ENCODE measurements around the gene UIMC1. TPM values are rescaled to one million over a fixed set of nuclear protein-coding genes. Genes with fewer than 3 reads are reported as not detected.
A peak's percentile ranks its signal among the peaks of the same experiment; 100 is the strongest.
"Not testable (repeated sequence)": the region's sequence is repeated elsewhere in the genome, so short reads cannot be mapped to it uniquely, and the experiment has no call there.

Gene UIMC1
- total RNA-seq, 2 experiments from 2014 or later = 52.8 to 54.1 TPM

- Mint-ChIP-seq H3K36me3 (peaks cover 2% of the 10 kb centered on the region), H3K27ac (no peak overlapping the region), H3K4me3 (no peak overlapping the region), H3K27me3 (peaks cover 14% of the 10 kb centered on the region), H3K9me3 (peaks cover 1% of the 10 kb centered on the region), H3K4me1 (peaks cover 10% of the 10 kb centered on the region)
- POLR2A ChIA-PET = no interaction called here
- ATAC-seq (ENCODE audit: low read depth) (no peak), DNase-seq (no peak)
Measured at GRCh38 chr5:176878463-176878862, 128.1 kb downstream of the UIMC1 start.

- Mint-ChIP-seq H3K4me3 (no peak overlapping the region), H3K4me1 (peaks cover 10% of the 10 kb centered on the region), H3K27ac (no peak overlapping the region), H3K27me3 (peaks cover 14% of the 10 kb centered on the region), H3K9me3 (peaks cover 4% of the 10 kb centered on the region), H3K36me3 (peaks cover 3% of the 10 kb centered on the region)
- DNase-seq (no peak), ATAC-seq (ENCODE audit: low read depth) (no peak)
- POLR2A ChIA-PET = no interaction called here
Measured at GRCh38 chr5:176877793-176878331, 128.7 kb downstream of the UIMC1 start.

GRCh38 chr5:176876506-176877431 is 129.8 kb downstream of the UIMC1 start:
- peaks cover 10% of the 10 kb centered on the region for H3K4me1 Mint-ChIP-seq
- POLR2A ChIA-PET = no interaction called here
- peaks cover 14% of the 10 kb centered on the region for H3K27me3 Mint-ChIP-seq
- no peak overlapping the region for H3K27ac Mint-ChIP-seq
- peaks cover 4% of the 10 kb centered on the region for H3K9me3 Mint-ChIP-seq
- no peak overlapping the region for H3K4me3 Mint-ChIP-seq
- H3K36me3 Mint-ChIP-seq = peaks cover 3% of the 10 kb centered on the region
- ATAC-seq (ENCODE audit: low read depth) = no peak
- DNase-seq = no peak

GRCh38 chr5:176875783-176876505 is 130.6 kb downstream of the UIMC1 start:
- Mint-ChIP-seq H3K4me3 (no peak overlapping the region), H3K9me3 (peaks cover 4% of the 10 kb centered on the region), H3K4me1 (peaks cover 10% of the 10 kb centered on the region), H3K27me3 (peaks cover 14% of the 10 kb centered on the region), H3K27ac (no peak overlapping the region), H3K36me3 (peaks cover 3% of the 10 kb centered on the region)
- DNase-seq (peak; percentile 44), ATAC-seq (ENCODE audit: low read depth) (peak; percentile 32)
- POLR2A ChIA-PET = no interaction called here

- H3K4me3 Mint-ChIP-seq = no peak overlapping the region
- no peak overlapping the region for H3K27ac Mint-ChIP-seq
- H3K36me3 Mint-ChIP-seq = peaks cover 3% of the 10 kb centered on the region
- peaks cover 14% of the 10 kb centered on the region for H3K27me3 Mint-ChIP-seq
- peaks cover 4% of the 10 kb centered on the region for H3K9me3 Mint-ChIP-seq
- DNase-seq (no peak), ATAC-seq (ENCODE audit: low read depth) (no peak)
- peaks cover 10% of the 10 kb centered on the region for H3K4me1 Mint-ChIP-seq
- POLR2A ChIA-PET = no interaction called here
Measured at GRCh38 chr5:176875014-176875550, 131.5 kb downstream of the UIMC1 start.

GRCh38 chr5:176874198-176874780 is 132.3 kb downstream of the UIMC1 start:
- H3K9me3 Mint-ChIP-seq = peaks cover 4% of the 10 kb centered on the region
- peaks cover 10% of the 10 kb centered on the region for H3K4me1 Mint-ChIP-seq
- H3K36me3 Mint-ChIP-seq = peaks cover 3% of the 10 kb centered on the region
- peaks cover 14% of the 10 kb centered on the region for H3K27me3 Mint-ChIP-seq
- POLR2A ChIA-PET = no interaction called here
- no peak overlapping the region for H3K4me3 Mint-ChIP-seq
- DNase-seq (no peak), ATAC-seq (ENCODE audit: low read depth) (no peak)
- H3K27ac Mint-ChIP-seq = no peak overlapping the region

GRCh38 chr5:176873541-176874172 is 132.9 kb downstream of the UIMC1 start:
- Mint-ChIP-seq H3K9me3 (peaks cover 4% of the 10 kb centered on the region), H3K4me3 (no peak overlapping the region), H3K27me3 (peaks cover 14% of the 10 kb centered on the region), H3K36me3 (peaks cover 3% of the 10 kb centered on the region), H3K4me1 (peaks cover 10% of the 10 kb centered on the region), H3K27ac (peak overlapping the region; percentile 34)
- POLR2A ChIA-PET = no interaction called here
- no peak for ATAC-seq (ENCODE audit: low read depth)
- no peak for DNase-seq

GRCh38 chr5:176873011-176873410 is 133.6 kb downstream of the UIMC1 start:
- DNase-seq; ATAC-seq (ENCODE audit: low read depth); H3K9me3 Mint-ChIP-seq; H3K36me3 Mint-ChIP-seq; H3K4me3 Mint-ChIP-seq; POLR2A ChIA-PET; H3K4me1 Mint-ChIP-seq: not testable (repeated sequence)
- H3K27ac Mint-ChIP-seq = peak overlapping the region; percentile 34
- H3K27me3 Mint-ChIP-seq = peaks cover 14% of the 10 kb centered on the region

- H3K9me3 Mint-ChIP-seq; H3K27ac Mint-ChIP-seq; ATAC-seq (ENCODE audit: low read depth); POLR2A ChIA-PET; DNase-seq; H3K4me1 Mint-ChIP-seq; H3K4me3 Mint-ChIP-seq; H3K36me3 Mint-ChIP-seq: not testable (repeated sequence)
- peaks cover 15% of the 10 kb centered on the region for H3K27me3 Mint-ChIP-seq
Measured at GRCh38 chr5:176872586-176872985, 134.0 kb downstream of the UIMC1 start.

- DNase-seq; H3K36me3 Mint-ChIP-seq; H3K9me3 Mint-ChIP-seq; H3K4me3 Mint-ChIP-seq; H3K27ac Mint-ChIP-seq; POLR2A ChIA-PET; H3K4me1 Mint-ChIP-seq; ATAC-seq (ENCODE audit: low read depth): not testable (repeated sequence)
- H3K27me3 Mint-ChIP-seq = peaks cover 19% of the 10 kb centered on the region
Measured at GRCh38 chr5:176870644-176871043, 135.9 kb downstream of the UIMC1 start.

- ATAC-seq (ENCODE audit: low read depth) (no peak), DNase-seq (no peak)
- peaks cover 2% of the 10 kb centered on the region for H3K36me3 Mint-ChIP-seq
- H3K27ac Mint-ChIP-seq = no peak overlapping the region
- peaks cover 3% of the 10 kb centered on the region for H3K9me3 Mint-ChIP-seq
- no peaks in the 10 kb centered on the region for H3K4me1 Mint-ChIP-seq
- peaks cover 17% of the 10 kb centered on the region for H3K27me3 Mint-ChIP-seq
- H3K4me3 Mint-ChIP-seq = no peak overlapping the region
- POLR2A ChIA-PET = no interaction called here
Measured at GRCh38 chr5:176870110-176870591, 136.4 kb downstream of the UIMC1 start.

GRCh38 chr5:176869501-176870109 is 137.0 kb downstream of the UIMC1 start:
- H3K9me3 Mint-ChIP-seq = peaks cover 3% of the 10 kb centered on the region
- peaks cover 17% of the 10 kb centered on the region for H3K27me3 Mint-ChIP-seq
- no peak for ATAC-seq (ENCODE audit: low read depth)
- no peak overlapping the region for H3K4me3 Mint-ChIP-seq
- peaks cover 2% of the 10 kb centered on the region for H3K36me3 Mint-ChIP-seq
- no peaks in the 10 kb centered on the region for H3K4me1 Mint-ChIP-seq
- POLR2A ChIA-PET = no interaction called here
- DNase-seq = no peak
- no peak overlapping the region for H3K27ac Mint-ChIP-seq

Data from activated naive CD8-positive, alpha-beta T cell treated with anti-CD3 and anti-CD28 coated beads, Interleukin-2, amount 10 ng/mL, durations not matched to agents 7 days and 5 days (primary cell).